Large intestine (tissue), 3 donors: ENCODE results near the gene MRPL44. TPM values are rescaled to one million over a fixed set of nuclear protein-coding genes. Genes with fewer than 3 reads are reported as not detected.

Experiments used
- DNase-seq, 2 donors: peaks; one replicate each; pipeline versions ENCODE4 v3.0.0 to v3.0.0-alpha.2; 2013
- H3K27ac ChIP-seq: one replicate; pipeline ENCODE4 v1.5.1; 2013; ENCODE audit warnings: low read length
- H3K27me3 ChIP-seq: 2 replicates; pipeline ENCODE4 v1.6.1; 2013; ENCODE audit warnings: low read length; ENCODE audit not compliant: control insufficient read depth, insufficient read depth
- H3K36me3 ChIP-seq: 2 replicates; pipeline ENCODE4 v1.6.1; 2013; ENCODE audit warnings: low read length; ENCODE audit not compliant: control insufficient read depth, insufficient read depth
- H3K4me1 ChIP-seq: one replicate; pipeline ENCODE4 v1.6.1; 2013; ENCODE audit warnings: low read length; ENCODE audit not compliant: control insufficient read depth, insufficient read depth
- H3K4me3 ChIP-seq: one replicate; pipeline ENCODE4 v1.5.1; 2013; ENCODE audit warnings: low read length
- H3K9me3 ChIP-seq: one replicate; pipeline ENCODE4 v1.6.1; 2013; ENCODE audit warnings: mild to moderate bottlenecking, low read depth, low read length, moderate library complexity; ENCODE audit not compliant: control insufficient read depth
- WGBS: methylation state at CpG from one replicate; pipeline ENCODE4 v1.1.5; 2013; ENCODE audit warnings: low lambda C conversion rate; ENCODE audit not compliant: insufficient coverage; 5-methylcytosine and 5-hydroxymethylcytosine counted together
- polyA plus RNA-seq: library from polyadenylated mRNA; unstranded; fragments of 120-200 nt; gene quantifications from one replicate; pipeline ENCODE4 v1.2.1, GENCODE V29; 2013

MRPL44 gene
- polyA plus RNA-seq, 1 donor: 28.3 TPM

DNA sequence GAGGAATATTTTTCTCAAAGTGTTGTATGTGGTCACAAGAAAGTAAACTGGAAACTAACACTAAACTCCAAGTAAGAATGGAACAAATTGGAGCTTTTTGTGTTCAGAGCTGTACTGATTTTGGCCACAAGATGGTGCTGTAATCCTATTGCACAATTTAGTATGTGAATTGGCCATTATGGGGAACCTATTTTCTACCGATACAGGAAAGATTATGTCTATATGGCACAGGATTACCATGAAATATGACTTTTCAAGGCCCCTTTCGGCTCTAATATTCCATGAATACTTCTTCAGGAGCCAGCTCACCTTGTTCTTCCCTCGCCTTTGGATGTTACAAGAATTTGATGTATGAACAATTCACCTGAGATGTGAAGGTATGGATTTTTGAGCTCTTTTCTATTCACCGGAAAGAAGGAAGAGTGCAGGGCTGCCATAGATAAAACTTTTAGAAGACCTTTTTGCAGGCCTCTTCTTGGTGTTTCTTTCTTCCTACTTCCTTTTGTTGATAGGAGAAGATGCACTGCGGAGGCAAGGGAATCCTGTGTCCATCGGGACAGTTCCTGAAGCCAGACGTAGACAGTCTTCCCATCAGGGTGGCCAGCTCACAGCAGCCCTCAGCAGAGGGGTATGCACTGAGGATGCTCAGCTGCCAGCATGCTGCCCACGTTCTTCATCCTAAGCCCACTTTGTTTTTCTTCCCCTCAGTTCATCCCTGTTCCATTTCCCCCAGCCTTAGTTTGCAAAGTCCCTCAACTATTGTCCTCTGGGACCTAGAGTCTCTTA is 13.3 kb downstream of the MRPL44 start:
- Histone ChIP-seq H3K27ac (no peak overlapping the region), H3K4me3 (no peak overlapping the region), H3K27me3 (no peaks in the 10 kb centered on the region), H3K36me3 (peaks cover 8% of the 10 kb centered on the region), H3K4me1 (no peaks in the 10 kb centered on the region), H3K9me3 (no peaks in the 10 kb centered on the region)
- 100% methylated on average over 2 of the region's 8 CpGs for WGBS
- peak in 1 of 2 donors; percentile 38 for DNase-seq

DNA sequence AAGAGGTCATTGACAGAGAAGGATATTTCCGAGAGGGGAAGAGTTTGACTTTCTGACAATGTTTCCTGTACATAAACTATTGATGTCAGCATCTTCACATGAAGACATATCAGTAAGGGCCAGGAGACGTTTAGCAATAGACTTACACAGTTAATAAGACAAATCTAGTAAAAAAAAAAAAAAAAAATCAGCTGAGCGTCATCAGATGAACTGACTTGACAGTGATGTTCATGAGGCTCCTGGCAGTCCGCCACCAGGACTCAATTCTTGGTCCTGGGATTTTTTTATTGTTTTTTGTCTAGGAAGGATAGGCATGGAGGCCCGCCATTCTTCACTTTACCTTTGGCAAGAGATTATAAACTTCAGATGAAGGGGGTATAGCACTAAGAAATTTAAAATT is 14.5 kb downstream of the MRPL44 start:
- no CpG with 5 or more reads among the region's 5 CpGs for WGBS

DNA sequence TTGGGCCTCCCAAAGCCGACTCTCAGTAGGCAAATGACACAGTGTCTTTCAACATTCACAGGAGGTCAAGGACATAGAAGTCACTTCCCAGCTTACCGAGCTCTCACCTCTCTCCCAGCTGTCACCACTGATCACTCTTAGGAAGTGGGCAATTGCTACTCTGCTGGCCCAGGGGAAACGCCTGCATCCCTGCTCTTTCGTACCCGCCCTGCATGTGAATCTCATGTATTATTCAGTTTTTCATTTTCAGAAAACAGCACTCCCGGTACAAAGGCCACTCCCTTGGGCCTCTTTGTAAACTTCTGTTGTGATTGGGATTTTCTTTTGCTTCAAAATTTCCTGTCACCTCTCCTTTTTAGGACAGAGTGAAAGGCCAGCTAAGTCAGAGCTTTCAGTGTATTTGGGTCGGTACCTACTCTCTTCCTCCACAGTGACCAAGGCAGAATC is 15.4 kb downstream of the MRPL44 start:
- Histone ChIP-seq H3K27ac (no peak overlapping the region), H3K4me3 (no peak overlapping the region), H3K36me3 (no peaks in the 10 kb centered on the region), H3K9me3 (no peaks in the 10 kb centered on the region), H3K4me1 (no peaks in the 10 kb centered on the region), H3K27me3 (no peaks in the 10 kb centered on the region)
- DNase-seq: peak in 1 of 2 donors; percentile 41
- WGBS: 37% methylated on average over 3 of the region's 7 CpGs

More for the DNA sequence above, 14.5 kb downstream of the MRPL44 start:
- no peak for DNase-seq
- Histone ChIP-seq H3K4me1 (no peaks in the 10 kb centered on the region), H3K27me3 (no peaks in the 10 kb centered on the region), H3K4me3 (no peak overlapping the region), H3K36me3 (peaks cover 3% of the 10 kb centered on the region), H3K27ac (no peak overlapping the region), H3K9me3 (no peaks in the 10 kb centered on the region)

DNA sequence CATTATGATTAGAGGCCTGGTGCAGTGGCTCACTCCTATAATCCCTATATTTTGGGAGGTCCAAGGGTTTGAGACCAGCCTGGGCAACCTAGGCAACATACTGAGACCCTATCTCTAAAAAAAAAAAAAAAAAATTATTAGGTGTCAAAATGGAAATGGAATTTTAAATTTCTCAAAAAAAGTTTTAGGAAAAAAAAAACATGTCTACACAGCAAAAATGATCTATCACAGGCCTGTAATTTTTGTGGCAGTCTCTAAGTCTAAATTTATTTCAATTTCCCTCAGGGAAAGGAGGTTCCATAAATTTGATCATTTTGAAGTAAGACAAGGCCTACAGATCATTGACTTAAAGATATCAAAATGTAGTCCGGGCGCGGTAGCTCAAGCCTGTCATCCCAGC is 16.3 kb downstream of the MRPL44 start:
- Histone ChIP-seq H3K4me3 (no peak overlapping the region), H3K4me1 (no peaks in the 10 kb centered on the region), H3K36me3 (no peaks in the 10 kb centered on the region), H3K9me3 (no peaks in the 10 kb centered on the region), H3K27ac (no peak overlapping the region), H3K27me3 (no peaks in the 10 kb centered on the region)
- no CpG with 5 or more reads among the region's 3 CpGs for WGBS
- DNase-seq: no peak

DNA sequence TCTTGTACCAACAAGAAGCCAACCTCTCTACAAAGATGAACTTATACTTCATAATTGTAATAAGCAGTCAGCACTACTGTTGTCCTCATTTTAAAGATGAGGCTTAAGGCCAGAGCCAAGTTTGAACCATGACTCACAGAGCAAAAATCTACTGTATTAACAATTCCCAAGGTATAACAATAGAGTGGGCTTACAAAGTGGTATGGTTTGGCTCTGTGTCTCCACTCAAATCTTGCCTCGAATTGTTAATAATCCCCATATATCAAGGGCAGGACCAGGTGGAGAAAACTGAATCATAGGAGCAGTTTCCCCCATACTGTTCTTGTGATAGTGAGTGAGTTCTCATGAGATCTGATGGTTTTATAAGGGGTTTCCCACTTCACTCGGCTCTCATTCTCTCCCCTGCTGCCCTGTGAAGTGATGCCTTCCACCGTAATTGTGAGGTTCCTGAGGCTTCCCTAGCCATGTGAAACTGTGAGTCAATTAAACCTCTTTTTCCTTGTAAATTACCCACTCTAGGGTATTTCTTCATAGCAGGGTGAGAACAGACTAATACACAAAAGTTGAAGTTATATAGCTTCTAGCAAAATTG is 19.5 kb downstream of the MRPL44 start:
- Histone ChIP-seq H3K4me1 (no peaks in the 10 kb centered on the region), H3K27me3 (no peaks in the 10 kb centered on the region), H3K9me3 (no peaks in the 10 kb centered on the region), H3K27ac (no peak overlapping the region), H3K36me3 (no peaks in the 10 kb centered on the region), H3K4me3 (no peak overlapping the region)
- no CpG with 5 or more reads among the region's 3 CpGs for WGBS
- DNase-seq: no peak

DNA sequence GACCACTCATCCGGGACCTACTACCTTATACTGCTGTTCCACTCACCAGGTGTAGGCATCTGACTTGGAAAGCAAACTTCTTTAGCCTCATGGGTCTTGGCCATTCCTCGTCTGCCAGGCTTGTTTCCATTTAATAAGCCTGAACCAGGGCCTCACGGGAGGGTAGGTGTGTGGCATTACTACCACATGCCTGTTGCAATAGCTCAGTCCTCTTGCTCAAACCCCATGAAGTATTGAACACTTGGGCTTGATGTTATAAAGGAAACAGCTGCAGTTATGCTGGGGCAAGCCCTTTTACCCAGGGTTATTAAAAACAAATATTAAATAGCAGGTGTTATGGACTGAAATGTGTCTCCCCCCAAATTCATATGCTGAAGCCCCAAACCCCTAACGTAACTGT is 21.2 kb downstream of the MRPL44 start:
- no peaks in the 10 kb centered on the region for H3K4me1 ChIP-seq

DNA sequence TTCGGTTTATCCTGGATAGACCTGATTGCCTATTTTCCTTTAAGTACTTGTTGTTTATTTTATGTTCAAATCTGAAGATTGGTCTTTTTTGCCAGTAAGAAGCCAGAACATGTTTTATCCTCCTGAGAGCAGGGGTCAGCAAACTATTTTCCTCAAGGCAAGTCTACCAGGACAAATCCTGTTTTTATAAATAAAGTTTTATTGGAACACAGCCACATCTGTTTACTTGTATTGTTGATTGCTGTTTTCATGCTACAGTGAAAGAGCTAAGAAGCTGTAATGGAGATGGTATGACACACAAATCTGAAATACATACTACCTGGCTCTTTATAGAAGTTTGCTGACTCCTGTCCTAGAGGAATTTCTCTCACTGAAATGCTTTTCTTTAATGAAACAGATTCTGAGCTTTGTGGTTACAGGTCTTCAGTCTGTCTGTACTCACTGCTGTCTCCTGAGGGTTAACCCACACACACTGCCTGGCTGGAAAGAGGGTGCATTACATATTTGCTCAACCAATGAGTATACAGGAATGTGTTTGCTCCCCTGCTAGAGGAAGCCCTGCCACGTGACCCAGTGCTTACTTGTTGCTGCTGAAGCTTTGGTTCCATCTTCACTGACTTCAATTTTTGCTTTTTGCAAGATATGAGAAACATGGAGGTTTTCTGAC is 22.6 kb downstream of the MRPL44 start:
- Histone ChIP-seq H3K36me3 (peaks cover 4% of the 10 kb centered on the region), H3K9me3 (no peaks in the 10 kb centered on the region), H3K4me3 (no peak overlapping the region), H3K27me3 (no peaks in the 10 kb centered on the region), H3K4me1 (no peaks in the 10 kb centered on the region), H3K27ac (no peak overlapping the region)
- no peak for DNase-seq
- WGBS: no CpG with 5 or more reads among the region's 2 CpGs

More for the DNA sequence above, 21.2 kb downstream of the MRPL44 start:
- Histone ChIP-seq H3K9me3 (no peaks in the 10 kb centered on the region), H3K27me3 (no peaks in the 10 kb centered on the region), H3K36me3 (no peaks in the 10 kb centered on the region), H3K27ac (no peak overlapping the region), H3K4me3 (no peak overlapping the region)
- DNase-seq: no peak
- no CpG with 5 or more reads among the region's 4 CpGs for WGBS

DNA sequence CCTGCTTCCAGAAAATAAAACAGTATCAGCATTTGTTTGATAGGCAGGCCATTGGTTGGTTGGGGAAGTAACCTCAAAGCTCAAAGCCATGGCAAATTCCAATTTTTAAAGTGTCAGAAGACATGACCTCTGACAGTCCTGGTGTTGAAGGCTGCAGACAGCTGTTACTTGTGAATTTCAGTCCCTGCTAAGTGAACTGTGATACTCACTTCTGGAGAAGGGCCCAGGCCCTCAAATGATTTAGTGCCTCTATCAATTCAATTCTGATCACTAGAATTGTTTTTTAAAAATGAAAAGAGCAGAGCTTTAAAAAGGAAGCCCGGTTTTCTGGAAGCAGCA is 23.1 kb downstream of the MRPL44 start:
- peaks cover 1% of the 10 kb centered on the region for H3K27me3 ChIP-seq
- H3K4me1 ChIP-seq: no peaks in the 10 kb centered on the region
- DNase-seq: no peak
- H3K9me3 ChIP-seq: no peaks in the 10 kb centered on the region
- H3K4me3 ChIP-seq: no peak overlapping the region
- H3K27ac ChIP-seq: no peak overlapping the region
- WGBS: no CpG with 5 or more reads among the region's 1 CpG
- H3K36me3 ChIP-seq: peaks cover 4% of the 10 kb centered on the region

DNA sequence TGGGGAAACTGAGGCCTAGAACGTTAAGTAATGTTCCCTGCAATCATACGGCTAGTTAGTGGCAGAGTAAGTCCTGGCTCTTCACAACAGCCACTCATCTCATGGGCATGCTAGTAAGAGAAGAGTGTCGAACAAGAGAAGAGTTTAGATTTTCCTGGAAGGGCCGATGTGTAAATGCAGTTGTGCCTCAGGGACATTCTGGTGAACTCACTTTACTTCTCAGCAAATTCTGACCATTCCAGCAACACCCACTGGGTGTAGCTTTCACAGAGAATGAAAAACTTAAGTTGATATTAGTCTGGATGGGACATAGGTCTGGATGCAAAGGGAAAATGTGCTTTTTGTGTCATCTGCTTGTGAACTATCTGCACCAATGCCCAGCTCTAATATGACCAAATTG is 23.5 kb downstream of the MRPL44 start:
- Histone ChIP-seq H3K4me1 (no peaks in the 10 kb centered on the region), H3K4me3 (no peak overlapping the region), H3K27ac (no peak overlapping the region), H3K36me3 (peaks cover 4% of the 10 kb centered on the region), H3K27me3 (peaks cover 3% of the 10 kb centered on the region), H3K9me3 (no peaks in the 10 kb centered on the region)
- no CpG with 5 or more reads among the region's 4 CpGs for WGBS
- no peak for DNase-seq

DNA sequence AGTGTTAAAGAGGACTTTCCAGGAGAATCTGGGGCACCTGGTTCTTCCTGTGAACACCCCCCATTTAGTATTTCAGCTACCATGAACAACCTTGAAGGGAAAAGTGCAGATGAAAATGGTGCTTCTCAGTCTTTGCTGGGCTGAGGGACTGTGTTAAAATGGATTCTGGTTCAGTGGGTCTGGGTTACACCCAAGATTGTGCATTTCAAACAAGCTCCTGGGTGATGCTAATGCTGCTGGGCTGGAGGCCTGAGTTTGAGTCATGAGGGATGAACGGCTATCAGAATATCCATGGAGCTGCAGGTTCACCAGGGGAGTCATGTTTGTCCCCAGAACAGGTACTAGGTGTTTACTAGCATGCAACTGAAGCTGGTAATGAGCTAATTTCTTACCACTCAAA is 24.0 kb downstream of the MRPL44 start:
- Histone ChIP-seq H3K36me3 (peaks cover 6% of the 10 kb centered on the region), H3K27ac (no peak overlapping the region), H3K9me3 (no peaks in the 10 kb centered on the region), H3K27me3 (peaks cover 3% of the 10 kb centered on the region), H3K4me1 (no peaks in the 10 kb centered on the region), H3K4me3 (no peak overlapping the region)
- no peak for DNase-seq
- no CpG with 5 or more reads among the region's 1 CpG for WGBS
